Stimulated activated CD4-positive, alpha-beta T cell treated with anti-CD3 and anti-CD28 coated beads, Interleukin-2, amount 100 ng/mL, for 48 hours (primary cell): Measurements from ENCODE around the gene NOTUM.
A peak's percentile ranks its signal among the peaks of the same experiment; 100 is the strongest.

Source experiments
- DNase-seq, 2 donors: peaks; one replicate each; pipeline ENCODE4 v3.0.0-alpha.2; 2020

Gene NOTUM

DNA sequence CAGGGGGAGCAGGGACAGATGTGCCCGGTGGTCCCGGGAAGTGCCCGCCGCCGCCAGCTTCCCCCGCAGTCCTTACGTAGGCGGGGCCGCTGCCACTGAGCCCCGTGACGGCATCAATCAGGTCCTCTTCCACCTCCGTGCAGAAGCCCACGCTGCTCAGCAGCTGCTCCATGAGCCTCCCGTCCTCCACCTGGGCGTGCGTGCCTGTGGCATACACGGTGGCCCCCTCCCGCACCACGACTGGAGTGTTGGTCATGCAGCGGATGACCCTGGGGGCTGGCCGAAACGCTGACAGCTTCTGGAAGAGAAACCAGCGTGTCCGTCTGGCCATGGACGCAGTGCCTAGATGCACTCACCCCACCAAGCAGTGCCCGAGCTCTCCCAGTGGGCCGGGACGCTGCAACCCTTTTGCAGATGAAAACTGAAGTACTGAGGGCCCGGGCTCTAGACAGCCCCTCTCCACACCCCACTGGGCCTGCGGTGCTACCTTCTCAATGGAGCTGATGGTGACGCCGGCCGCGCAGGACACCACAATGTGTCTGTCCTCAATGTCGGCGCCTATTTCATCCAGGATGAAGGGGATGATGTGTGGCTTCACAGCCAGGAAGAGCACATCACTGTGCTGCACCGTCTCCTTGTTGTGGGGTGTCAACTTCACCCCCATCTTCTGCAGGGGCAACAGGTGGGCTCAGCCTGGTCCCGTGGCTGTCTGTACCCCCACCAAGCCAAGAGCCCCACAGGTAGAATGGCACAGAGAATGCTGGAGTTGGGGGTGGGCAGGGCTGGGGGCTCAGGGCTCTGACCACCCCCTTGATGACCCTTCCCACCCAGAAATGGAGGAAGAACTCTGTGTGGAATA is 25.9 kb downstream of the NOTUM start:
- DNase-seq, result no peak

GRCh38 chr17:81934098-81934757 is 26.8 kb downstream of the NOTUM start:
- DNase-seq, result no peak

DNA sequence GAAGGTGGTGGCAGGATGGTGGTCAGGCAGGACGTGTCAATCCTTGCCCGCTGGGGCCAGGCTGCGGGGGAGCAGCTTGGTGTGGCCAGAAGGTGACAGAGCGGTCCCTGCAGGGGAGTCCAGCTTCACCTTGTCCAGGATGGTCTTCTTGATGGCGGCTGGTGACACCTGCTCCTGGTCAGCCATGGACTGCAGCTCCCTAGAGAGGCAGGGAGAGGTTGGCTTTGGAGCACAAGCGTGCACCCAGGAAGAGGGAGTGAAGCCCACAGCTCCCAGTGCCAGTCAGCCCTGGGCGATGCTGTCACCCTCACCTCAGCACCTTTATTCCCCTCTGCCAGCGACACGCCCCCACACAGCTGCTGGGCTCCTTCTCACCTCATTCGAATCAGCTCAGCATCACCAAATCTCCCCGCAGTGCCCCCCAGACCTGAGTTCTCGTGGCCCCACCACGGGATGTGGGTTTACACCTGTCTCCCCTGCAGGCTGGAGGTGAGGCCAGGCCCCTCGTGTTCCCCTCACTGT is 27.7 kb downstream of the NOTUM start:
- DNase-seq, result no peak

DNA sequence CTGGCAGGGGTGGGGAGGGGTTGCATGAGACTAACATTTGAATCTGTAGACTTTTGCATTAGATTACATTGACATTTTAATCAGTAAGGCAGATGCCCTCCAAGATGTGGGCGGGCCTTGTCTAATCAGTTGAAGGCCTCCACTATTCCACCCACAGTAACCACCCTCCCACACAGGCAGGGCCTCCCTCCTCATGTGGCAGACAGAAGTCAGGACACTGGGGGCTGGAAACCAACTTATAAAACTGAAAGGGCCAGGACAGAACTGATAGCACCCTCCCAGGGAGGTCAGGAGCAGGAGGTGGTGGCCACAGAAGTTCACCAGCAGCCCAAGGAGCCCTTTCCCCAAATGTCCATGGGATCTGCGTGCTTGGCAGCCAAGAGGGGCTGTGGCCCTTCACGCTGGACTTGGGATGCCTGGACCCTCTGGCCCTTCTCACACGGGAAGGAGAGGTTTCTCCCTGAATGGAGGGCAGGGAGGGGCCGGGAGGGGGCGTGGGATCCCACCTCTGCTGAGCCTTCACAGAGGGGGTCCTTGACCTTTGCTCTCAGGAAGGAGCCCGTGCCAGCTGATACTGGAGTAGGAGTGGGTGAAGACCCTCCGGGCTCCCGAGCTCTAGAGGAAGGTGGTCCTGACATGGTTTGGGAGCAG is 28.5 kb downstream of the NOTUM start:
- no peak for DNase-seq

GRCh38 chr17:81931557-81932332 is 29.2 kb downstream of the NOTUM start:
- DNase-seq, result no peak

- no peak for DNase-seq
These were observed 29.8 kb downstream of the NOTUM start for GRCh38 chr17:81931189-81931556.

GRCh38 chr17:81930142-81931125 is 30.6 kb downstream of the NOTUM start:
- no peak for DNase-seq

- no peak for DNase-seq
These were observed 31.5 kb downstream of the NOTUM start for GRCh38 chr17:81929253-81930141.

GRCh38 chr17:81928544-81929252 is 32.3 kb downstream of the NOTUM start:
- DNase-seq, result no peak

DNA sequence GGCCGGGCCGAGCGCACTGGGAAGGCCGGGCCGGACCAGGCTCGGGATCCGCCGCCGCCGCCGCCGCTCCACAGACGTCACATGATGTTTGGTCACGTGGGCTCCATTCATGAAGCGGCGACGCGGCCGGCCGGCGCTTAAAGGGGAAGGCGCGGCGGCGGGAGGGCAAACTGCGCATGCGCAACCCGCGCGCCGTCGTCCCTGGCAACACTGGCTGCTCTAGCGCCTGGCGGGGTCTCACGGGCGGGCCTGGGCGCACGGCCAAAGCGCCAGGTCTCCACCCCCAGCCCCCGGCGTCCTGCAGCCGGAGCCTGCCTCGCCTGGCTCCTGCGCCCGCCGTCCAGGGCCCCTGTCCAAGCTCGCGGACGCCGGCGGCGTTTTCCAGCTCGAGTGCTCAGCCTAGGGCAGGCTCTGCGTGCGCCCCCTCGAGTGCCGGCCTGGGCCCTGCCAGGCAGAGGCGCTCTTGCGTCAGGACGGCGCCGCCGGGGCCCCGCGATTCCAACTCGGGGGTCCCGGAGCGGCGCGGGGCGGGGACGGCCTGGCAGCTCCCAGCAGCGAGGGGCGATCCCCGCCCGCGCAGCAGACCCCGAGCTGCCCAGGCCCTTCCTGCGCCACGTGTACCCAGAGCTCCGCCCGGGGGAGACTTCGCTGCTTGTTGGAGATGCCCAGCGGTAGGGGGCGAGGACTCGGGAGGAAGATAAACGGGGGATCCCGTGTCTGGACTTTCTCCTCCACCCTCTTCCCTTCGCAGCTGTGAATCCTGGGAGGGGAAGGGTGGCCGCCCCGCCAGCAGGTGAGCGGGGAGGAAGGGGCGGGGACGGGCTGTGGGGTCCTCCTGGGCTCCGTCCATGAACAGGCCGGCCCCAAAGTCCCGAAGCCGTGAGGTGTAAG is 33.1 kb downstream of the NOTUM start, which contains the start of gene MAFG:
Gene MAFG (minus strand): TSS at position 83 of the 891 bp plus-strand sequence. CDS start 4,550 bp downstream, outside the sequence.
- DNase-seq, result peak; percentile 86 to 89

GRCh38 chr17:81927152-81927652 is 33.8 kb downstream of the NOTUM start:
- no peak for DNase-seq

DNA sequence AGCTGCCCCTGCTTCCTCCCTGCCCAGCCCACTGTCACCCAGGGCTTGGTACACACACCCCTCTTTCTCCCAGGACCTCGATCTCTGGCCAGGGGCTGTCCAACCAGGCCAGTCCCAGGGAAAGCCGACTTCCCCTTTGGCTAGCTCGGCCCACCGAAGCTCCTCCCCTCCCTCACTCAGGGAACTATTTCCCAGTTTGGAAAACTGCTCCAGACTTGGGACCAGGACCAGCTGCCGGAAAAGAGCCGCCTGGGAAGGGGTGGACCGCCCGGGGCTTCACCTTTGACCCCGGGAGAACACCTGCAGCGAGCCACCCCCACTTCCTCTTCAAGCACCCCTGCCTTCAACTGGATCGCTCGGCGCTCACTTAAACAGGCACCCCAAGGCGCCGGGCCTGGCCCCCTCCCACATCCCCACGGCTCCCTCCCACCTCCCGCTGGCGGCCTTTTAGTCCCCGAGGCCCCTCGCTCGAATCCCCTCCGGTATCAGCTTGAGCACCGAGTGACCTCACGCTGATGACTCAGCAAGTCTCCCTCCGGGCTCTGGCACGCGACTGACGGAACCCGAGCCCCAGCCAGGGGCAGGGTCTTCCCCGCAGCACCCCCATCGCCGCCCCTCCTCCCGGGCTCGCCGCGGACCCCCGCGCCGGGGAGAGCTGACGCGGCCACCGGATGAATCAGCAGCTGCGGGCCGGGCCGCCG is 34.4 kb downstream of the NOTUM start:
- DNase-seq, result peak; percentile 42 to 49

GRCh38 chr17:81925860-81926450 is 35.0 kb downstream of the NOTUM start:
- DNase-seq, result no peak

GRCh38 chr17:81924557-81925532 is 36.1 kb downstream of the NOTUM start:
- no peak for DNase-seq

DNA sequence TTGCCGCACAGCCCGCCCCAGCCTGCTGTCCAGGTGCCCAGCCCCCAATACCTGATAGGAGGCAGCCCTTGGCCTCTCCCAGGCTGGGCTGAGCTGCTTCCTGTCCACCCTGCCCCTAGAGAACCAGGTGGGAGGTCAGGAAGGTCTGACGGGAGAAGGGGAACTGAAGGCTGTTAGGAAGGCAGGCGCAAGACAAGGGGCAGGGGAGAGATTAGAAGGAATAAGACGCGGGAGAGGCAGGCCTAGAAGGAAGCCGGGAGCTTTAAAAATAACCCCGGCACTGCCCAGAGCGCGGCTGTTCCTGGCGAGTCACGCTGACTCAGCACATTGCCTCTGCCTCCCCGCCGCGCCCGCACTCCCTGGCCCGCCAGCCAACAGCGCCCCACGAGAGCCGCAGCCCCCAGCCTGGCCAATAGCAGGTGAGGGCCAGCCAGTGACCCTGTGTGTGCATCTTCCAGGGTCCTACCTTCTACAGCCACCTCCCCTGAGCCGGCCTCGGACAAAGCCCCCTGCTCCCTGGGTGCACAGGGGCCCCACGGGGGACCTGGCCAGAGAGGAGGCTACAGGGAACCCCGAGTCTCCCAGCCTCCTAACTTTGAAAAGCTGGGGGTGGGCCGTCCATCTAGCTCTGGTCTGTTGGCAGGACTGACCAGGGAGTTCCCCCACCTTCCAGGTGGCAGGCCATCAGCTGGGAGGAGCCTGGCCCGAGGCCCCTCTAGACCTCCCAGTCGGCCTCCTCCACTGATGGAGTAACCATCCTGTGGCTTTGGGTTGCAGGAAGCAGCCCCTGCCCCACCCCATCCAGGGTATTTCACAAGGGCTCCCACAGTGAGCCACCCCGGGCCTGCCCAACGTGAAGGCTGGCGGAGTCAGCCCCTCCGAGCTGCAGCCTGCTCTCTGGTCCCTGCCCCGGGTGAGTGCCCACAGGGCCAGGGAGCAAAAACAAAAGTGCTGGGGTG is 37.4 kb downstream of the NOTUM start:
- no peak for DNase-seq
